ENCODE data around the gene HLA-DRB5. TPM values are rescaled to one million over a fixed set of nuclear protein-coding genes. Genes with fewer than 3 reads are reported as not detected.

The HLA-DRB5 gene
- total and polyA plus RNA-seq, 3 experiments from 2014 or later = 0.82 to 3.2 (median 1.1) TPM

Other genes with a start within 250 kb of the HLA-DRB5 start
- not detected for gene TSBP1, start 158.4 kb downstream of the HLA-DRB5 start, total RNA-seq
- gene TSBP1, start 158.4 kb downstream of the HLA-DRB5 start, polyA plus RNA-seq = not detected
- not detected for gene BTNL2, start 123.1 kb downstream of the HLA-DRB5 start, total RNA-seq
- gene BTNL2, start 123.1 kb downstream of the HLA-DRB5 start, polyA plus RNA-seq = not detected
- gene HLA-DRA, start 90.4 kb downstream of the HLA-DRB5 start, total RNA-seq = 10 to 100 TPM; 36.6 to 39.1 TPM
- gene HLA-DRA, start 90.4 kb downstream of the HLA-DRB5 start, polyA plus RNA-seq = 41.3 TPM
- 10 to 100 TPM; 24.7 to 26.1 TPM for gene HLA-DRB1, start 59.6 kb upstream of the HLA-DRB5 start, total RNA-seq
- 56.0 TPM for gene HLA-DRB1, start 59.6 kb upstream of the HLA-DRB5 start, polyA plus RNA-seq
- 10 to 100 TPM; 20.3 to 22.2 TPM for gene HLA-DQA1, start 107.1 kb upstream of the HLA-DRB5 start, total RNA-seq
- 3.2 TPM for gene HLA-DQA1, start 107.1 kb upstream of the HLA-DRB5 start, polyA plus RNA-seq
- gene HLA-DQB1, start 136.4 kb upstream of the HLA-DRB5 start, total RNA-seq = 10 to 100 TPM; 16.0 to 22.7 TPM
- 4.3 TPM for gene HLA-DQB1, start 136.4 kb upstream of the HLA-DRB5 start, polyA plus RNA-seq
- 1 to 10 TPM; 1.2 TPM for gene HLA-DQA2, start 211.1 kb upstream of the HLA-DRB5 start, total RNA-seq
- 1.9 TPM for gene HLA-DQA2, start 211.1 kb upstream of the HLA-DRB5 start, polyA plus RNA-seq
- gene HLA-DQB2, start 233.2 kb upstream of the HLA-DRB5 start, total RNA-seq = under 1 TPM; 0.83 to 0.97 TPM
- gene HLA-DQB2, start 233.2 kb upstream of the HLA-DRB5 start, polyA plus RNA-seq = 5.0 TPM